ENCODE data around the gene LRIG1.

DNA sequence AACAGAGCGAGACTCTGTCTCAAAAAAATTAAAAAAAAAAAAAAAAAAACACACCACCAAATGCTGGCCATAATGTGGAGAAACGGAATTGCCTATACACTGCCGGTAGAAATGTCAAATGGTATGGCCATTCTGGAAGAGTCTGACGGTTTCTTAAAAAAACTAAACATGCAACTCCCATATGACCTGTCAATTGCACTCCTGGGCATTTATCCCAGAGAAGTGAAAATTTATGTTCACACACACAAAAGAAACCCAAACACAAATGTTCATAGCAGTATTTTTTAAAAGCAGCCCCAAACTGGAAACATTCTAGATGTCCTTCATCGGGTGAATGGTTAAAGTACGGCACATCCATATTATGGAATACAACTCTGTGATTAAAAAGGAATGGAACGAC, 66.1 kb downstream of the LRIG1 start:
- TF ChIP-seq, protein P1, sequence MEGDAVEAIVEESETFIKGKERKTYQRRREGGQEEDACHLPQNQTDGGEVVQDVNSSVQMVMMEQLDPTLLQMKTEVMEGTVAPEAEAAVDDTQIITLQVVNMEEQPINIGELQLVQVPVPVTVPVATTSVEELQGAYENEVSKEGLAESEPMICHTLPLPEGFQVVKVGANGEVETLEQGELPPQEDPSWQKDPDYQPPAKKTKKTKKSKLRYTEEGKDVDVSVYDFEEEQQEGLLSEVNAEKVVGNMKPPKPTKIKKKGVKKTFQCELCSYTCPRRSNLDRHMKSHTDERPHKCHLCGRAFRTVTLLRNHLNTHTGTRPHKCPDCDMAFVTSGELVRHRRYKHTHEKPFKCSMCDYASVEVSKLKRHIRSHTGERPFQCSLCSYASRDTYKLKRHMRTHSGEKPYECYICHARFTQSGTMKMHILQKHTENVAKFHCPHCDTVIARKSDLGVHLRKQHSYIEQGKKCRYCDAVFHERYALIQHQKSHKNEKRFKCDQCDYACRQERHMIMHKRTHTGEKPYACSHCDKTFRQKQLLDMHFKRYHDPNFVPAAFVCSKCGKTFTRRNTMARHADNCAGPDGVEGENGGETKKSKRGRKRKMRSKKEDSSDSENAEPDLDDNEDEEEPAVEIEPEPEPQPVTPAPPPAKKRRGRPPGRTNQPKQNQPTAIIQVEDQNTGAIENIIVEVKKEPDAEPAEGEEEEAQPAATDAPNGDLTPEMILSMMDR (IDR thresholded peaks at IDR 0.05; ENCODE audit: poor library complexity) = no peak
- no peak for TF ChIP-seq EZH2 (IDR thresholded peaks at IDR 0.05; ENCODE audit: borderline replicate concordance)
